NOMO-1 (cell line): ENCODE data around the gene RAB23.

Source experiments
- DNase-seq, 2 experiments: peaks; one replicate each; lab custom pipeline; 2025; ENCODE audit not compliant: unreplicated experiment in 2 of 2; lab: John Stamatoyannopoulos, UW

RAB23 gene

DNA sequence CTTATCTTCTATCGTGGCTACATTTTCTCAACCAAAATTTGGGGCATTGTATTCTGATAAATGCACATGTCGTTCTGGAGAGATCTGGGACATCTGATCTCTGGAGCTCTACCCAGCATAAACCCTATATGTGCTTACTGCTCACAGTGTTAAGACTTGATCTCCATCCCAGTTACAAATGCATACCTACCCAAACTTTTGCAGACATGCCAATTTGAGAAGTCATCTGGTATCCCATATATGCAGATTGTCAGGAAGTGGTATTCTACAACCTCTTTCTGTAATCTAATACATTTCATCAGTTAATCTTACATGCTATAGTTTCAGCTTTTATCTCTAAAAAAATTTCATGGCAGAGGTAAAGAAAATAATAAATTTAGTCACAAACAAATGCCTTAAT, 38.8 kb downstream of the RAB23 start:
- no peak for DNase-seq

- no peak for DNase-seq
Measured at GRCh38 chr6:57182017-57182432, 40.1 kb downstream of the RAB23 start.

DNA sequence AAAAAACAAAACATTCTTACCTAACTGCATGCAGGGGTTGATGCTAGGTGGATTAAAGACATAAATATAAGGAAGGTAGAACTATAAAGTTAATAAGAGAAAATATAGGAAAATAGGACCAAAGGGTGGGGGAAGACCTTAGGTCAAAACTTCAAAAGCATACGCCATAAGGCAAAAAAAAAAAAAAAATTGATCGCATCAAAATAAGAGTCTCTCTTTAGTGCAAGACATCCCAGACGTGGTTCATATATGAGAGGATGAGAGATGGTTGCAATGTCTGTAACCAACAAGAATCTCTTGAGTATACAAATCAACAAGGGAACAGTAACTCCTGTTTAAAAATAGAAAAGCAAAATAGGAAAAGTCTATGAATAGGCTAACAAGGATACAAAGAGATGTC, 41.5 kb downstream of the RAB23 start:
- no peak for DNase-seq

DNA sequence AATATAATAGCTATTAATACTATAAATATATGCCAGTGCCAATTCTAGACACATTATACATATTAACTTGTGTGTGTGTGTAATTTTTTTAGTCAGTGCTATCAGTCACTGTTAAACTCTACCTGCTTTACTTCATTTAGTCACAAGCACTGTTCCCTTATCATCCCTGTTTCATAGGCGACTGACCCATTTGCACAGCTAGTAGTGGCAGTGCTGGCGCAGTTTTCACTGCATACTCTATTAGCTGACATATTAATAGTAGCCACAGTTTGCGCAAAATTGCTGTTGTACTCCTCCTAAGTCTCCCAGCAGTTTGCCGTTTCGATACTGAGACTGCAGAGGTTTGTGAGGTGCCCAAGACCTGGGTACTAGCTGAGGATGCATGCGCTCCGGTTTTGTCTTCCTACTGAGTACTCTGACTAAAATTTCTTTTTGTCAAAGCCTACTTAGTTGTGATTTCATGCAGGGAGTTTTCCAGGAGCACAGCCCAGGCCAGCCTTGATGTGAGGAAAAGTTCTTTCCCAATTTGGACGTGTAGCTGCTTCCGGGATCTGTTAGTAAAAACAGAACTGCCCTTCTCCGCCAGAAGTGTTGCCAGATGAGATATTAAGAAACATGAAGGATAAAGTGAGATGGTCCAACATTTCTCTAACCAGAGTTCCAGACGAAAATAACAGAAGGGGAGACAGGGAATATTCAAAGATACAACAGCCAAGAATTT, 44.4 kb downstream of the RAB23 start:
- no peak for DNase-seq

DNA sequence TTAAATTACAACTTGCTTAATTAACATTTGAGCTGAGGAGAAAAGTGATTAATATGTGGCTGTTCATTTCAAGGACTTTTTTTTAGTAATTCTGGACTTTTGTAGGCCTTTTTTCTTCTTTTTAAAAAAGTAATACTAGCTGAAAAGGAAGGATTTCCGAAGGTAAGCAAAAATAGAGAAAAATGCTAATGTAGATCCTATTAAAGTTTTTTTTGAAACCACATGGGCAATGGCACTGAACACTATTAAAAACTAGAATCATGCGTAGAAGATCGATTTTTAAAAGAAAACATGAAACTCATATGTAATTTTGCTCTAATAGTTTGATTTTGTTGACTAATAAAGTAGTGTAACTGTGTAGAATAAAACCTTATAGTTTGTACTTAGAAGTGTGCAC, 47.6 kb downstream of the RAB23 start:
- DNase-seq: no peak

DNA sequence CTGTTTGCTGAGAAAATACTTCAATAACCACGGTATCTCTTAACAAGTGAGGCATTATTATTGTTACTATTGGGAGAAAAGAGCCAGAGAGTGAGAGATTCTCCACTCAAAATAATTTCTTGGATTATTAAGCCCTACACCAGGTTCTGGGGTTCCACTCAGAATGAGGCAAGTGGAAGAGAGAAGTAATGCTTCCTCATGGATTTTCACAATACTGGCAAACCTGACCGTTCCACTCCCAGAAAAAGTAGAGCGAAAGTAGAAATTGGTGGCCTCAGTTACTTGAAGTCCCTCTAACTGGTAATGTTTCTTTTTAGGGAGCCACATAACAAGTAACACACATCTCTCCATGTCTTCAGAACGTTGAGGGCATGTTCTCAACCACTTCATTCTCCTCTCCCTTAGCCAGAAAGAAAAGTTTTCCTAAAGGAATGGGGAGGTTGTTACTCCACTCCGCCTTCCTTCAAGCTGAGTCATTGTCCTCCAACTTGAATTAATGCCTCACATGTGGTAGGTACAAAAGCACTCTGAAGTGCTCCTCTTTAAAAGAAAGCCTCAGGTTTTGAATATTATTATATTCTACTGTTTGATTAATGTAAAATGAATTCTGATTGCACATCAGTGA, 48.1 kb downstream of the RAB23 start:
- DNase-seq: no peak

GRCh38 chr6:57173056-57173885, 48.8 kb downstream of the RAB23 start:
- DNase-seq: no peak

DNA sequence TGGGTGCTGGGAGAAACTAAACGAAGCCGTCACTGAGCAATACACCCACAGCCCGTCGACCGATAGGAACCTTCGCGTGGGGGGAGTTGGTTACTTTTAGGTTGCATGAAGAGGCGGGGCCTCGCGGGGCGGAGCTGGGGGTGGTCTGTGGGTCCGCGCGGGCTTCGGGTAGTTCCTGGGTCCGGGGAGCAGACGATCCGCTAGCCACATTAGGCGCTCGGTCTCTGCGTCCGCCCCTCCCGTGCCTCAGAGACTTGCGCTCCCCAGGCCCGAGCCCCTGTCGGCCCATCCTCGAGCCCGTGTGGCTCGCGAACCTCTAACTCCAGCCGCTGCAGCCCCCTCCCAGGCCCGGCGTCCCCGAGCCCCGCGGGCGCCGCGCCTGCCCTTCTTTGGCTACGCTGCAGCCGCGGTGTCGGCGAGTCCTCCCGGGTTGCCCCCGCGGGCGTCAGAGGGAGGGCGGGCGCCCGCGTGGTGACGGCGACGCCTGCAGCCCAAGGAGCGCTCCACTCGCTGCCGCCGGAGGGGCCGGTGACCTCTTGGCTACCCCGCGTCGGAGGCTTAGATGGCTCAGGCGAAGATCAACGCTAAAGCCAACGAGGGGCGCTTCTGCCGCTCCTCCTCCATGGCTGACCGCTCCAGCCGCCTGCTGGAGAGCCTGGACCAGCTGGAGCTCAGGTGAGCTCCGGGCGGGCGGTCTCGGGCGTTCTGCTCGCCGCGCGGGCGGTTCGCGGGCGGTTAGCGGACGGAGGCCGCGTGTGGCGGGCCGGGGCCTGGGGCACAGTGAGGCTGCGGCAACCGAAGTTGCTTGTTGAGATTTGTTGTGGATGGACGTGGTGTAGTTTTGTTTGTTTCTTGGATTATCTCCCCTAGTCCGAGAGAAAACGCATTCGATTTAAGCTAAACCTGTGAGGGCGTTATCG, 49.7 kb downstream of the RAB23 start, which contains the start of gene BAG2:
Gene BAG2 (plus strand): TSS at position 191 of the 920 bp plus-strand sequence. CDS start 372 bp downstream, at position 563.
- DNase-seq: peak; percentile 64 to 69

DNA sequence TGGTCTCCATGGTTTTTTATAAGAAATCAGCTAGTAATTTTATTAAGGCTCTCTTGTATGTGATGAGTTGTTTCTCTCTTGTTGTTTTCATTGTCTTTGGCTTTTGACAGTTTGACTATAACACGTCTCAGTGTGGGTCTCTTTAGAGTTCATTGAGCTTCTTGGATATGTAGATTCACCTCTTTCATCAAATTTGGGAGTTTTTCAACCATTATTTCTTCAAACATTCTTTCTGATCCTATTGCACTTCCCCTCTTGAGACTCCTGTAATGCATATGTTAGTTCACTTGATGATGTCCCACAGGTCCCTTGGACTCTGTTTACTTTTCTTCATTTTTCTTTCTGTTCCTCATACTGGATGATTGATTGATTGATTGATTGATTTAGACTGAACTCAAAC, 57.0 kb downstream of the RAB23 start:
- no peak for DNase-seq

DNA sequence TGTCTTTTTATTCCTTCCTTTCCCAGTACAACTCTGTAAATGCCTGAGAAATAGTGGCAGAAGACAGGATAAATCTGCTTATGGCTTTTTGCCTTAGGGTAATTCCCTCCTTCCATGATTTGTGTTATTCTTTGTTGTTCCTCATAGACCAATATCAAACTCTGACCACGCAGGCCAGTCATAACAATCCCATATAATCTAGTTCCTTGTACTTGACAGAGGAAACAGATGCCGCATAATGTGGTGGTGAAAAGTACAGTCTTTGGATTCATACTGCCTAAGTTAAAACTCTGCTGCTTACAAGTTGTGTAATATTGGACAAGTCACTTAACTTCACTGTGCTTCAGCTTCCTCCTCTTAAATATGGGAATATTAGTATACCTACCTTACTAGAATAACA, 58.2 kb downstream of the RAB23 start:
- DNase-seq: no peak

- DNase-seq: no peak
Measured at GRCh38 chr6:57162516-57162915, 59.6 kb downstream of the RAB23 start.

- DNase-seq: no peak
Measured at GRCh38 chr6:57162028-57162427, 60.1 kb downstream of the RAB23 start.

- DNase-seq: no peak
Measured at GRCh38 chr6:57159127-57159526, 63.0 kb downstream of the RAB23 start.

DNA sequence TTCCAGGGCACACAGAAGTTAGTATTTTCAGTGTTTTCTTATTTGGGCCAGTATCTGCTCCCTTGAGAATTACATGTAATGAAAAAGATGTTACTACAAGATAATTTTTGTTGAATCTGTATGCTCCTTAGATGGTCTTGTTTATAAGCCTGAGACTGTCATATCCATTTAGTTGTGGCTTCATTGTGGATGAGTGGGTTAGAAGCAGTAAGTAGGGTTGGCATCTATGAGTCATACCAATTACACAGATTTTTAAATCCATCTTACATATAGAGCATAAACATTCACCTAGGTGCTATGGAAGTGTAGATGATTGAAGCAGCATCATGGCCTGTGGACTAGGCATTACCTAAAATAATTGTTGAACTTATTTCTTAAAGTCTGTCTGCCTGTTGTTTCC, 63.4 kb downstream of the RAB23 start:
- no peak for DNase-seq

- no peak for DNase-seq
Measured at GRCh38 chr6:57147955-57148858, 73.9 kb downstream of the RAB23 start.

DNA sequence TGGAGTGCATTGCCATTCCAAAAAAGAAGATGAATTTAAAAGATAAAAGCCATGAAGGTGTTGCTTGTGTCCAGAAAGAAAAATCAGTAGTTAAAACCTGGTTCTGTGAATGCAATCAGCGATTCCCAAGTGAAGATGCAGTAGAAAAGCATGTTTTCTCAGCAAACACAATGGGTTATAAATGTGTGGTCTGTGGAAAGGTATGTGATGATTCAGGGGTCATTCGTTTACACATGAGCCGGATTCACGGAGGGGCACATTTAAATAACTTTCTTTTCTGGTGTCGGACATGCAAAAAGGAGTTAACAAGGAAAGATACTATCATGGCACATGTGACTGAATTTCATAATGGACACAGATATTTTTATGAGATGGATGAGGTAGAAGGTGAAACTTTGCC, 74.7 kb downstream of the RAB23 start:
- no peak for DNase-seq

- DNase-seq: no peak
Measured at GRCh38 chr6:57143690-57144089, 78.4 kb downstream of the RAB23 start.

GRCh38 chr6:57142178-57142525, 80.0 kb downstream of the RAB23 start:
- no peak for DNase-seq

GRCh38 chr6:57141451-57142177, 80.5 kb downstream of the RAB23 start:
- DNase-seq: no peak
